Right lobe of liver (tissue), 6 donors: ENCODE data around the gene ZNF503. TPM values are rescaled to one million over a fixed set of nuclear protein-coding genes. Genes with fewer than 3 reads are reported as not detected.

Source experiments
- ATAC-seq, 4 donors: fragments of 200-7000 bp; cut with Tn5 transposase; one replicate each; pipeline ENCODE4 v1.9.1; 2020; ENCODE audit warnings: mild to moderate bottlenecking in 4 of 4, moderate library complexity in 4 of 4
- DNase-seq, 3 donors: peaks; one replicate each; pipeline ENCODE4 v3.0.0-alpha.2; 2020
- H3K27ac ChIP-seq, 3 donors: fragments of 200-600 bp; one replicate each; pipeline ENCODE4 v1.8.0; 2022
- H3K27me3 ChIP-seq, 2 donors: fragments of 200-600 bp; one replicate each; pipeline ENCODE4 v1.8.0; 2022
- H3K36me3 ChIP-seq, 4 donors: fragments of 200-600 bp; sonication (generic) in 1 of 4; one replicate each; pipeline versions ENCODE4 v1.5.1 to v1.8.0; 2017 to 2022; ENCODE audit warnings: control low read depth in 1 of 4
- H3K4me1 ChIP-seq, 4 donors: fragments of 200-600 bp; sonication (generic) in 1 of 4; one replicate each; pipeline versions ENCODE4 v1.5.1 to v1.8.0; 2017 to 2022; ENCODE audit warnings: control low read depth in 1 of 4
- H3K4me3 ChIP-seq, 3 donors: fragments of 200-600 bp; one replicate each; pipeline ENCODE4 v1.8.0; 2022
- H3K9me3 ChIP-seq, 4 donors: fragments of 200-600 bp; sonication (generic) in 1 of 4; one replicate each; pipeline versions ENCODE4 v1.5.1 to v1.8.0; 2017 to 2022; ENCODE audit warnings: control low read depth in 1 of 4
- CTCF ChIP-seq, 4 donors: fragments of 200-600 bp in 3 of 4; fragments of 450-650 bp in 1 of 4; IDR thresholded peaks; one replicate each; pipeline versions ENCODE4 v1.5.1 to v1.8.0; 2016 to 2022; ENCODE audit warnings: antibody characterized with exemption in 4 of 4, mild to moderate bottlenecking in 2 of 4
- POLR2A ChIP-seq: fragments of 450-650 bp; IDR thresholded peaks from one replicate; pipeline ENCODE4 v1.6.1; 2017; ENCODE audit warnings: antibody characterized with exemption, mild to moderate bottlenecking
- WGBS: methylation state at CpG from one replicate; pipeline ENCODE4 v1.1.6; 2018; ENCODE audit warnings: low coverage, low lambda C conversion rate; ENCODE audit not compliant: insufficient coverage; ENCODE audit errors: missing lambda C conversion rate; 5-methylcytosine and 5-hydroxymethylcytosine counted together
- intact Hi-C, 2 donors: fragments of 100-400 bp; cut with DNase I; formaldehyde crosslinking; loops; one replicate each; pipeline versions ENCODE4 v1.11.2 to v1.14.1; 2022
- total RNA-seq, 6 experiments: library from RNA; depleted of rRNA in 2 of 6; stranded (reverse); fragments of >200 nt in 2 of 6; fragmentation: NEBNext Ultra II Directional in 3 of 6; extraction: Animal tissue kit (Norgen Biotek cat#: 25700) in 3 of 6; gene quantifications; one replicate each; pipeline versions ENCODE4 v1.1.0 to v1.2.4, GENCODE V29; 2016 to 2023
- donor health status: DM: no; HTN: yes; CAD: no.
- donor health status: DM: no; HTN: no; CAD: no.
- donor health status: DM: no; HTN: no; CAD: no.
- donor health status: DM: no; HTN: yes; CAD: no.
- donor health status: DM: no; HTN: yes; CAD: no.

ZNF503 gene
- total RNA-seq, 6 experiments from 2014 or later = 2.9 to 7.1 (median 5.4) TPM

GRCh38 chr10:75443362-75443761 is 41.8 kb upstream of the ZNF503 start:
- DNase-seq (no peak), ATAC-seq (no peak)
- WGBS = 73% methylated on average over 2 of the region's 2 CpGs
- Histone ChIP-seq H3K4me3 (no peak overlapping the region), H3K9me3 (no peaks in the 10 kb centered on the region), H3K4me1 (peaks cover 0 to 43% (median 11%) of the 10 kb centered on the region in 4 donors), H3K36me3 (peaks cover 0 to 2% (median 0%) of the 10 kb centered on the region in 4 donors), H3K27me3 (no peaks in the 10 kb centered on the region), H3K27ac (no peak overlapping the region)
- no peak for TF ChIP-seq CTCF (IDR thresholded peaks at IDR 0.05)
- no peak for TF ChIP-seq POLR2A
- intact Hi-C loops = no loop called here

GRCh38 chr10:75441682-75442081 is 40.1 kb upstream of the ZNF503 start:
- intact Hi-C loops = no loop called here
- Histone ChIP-seq H3K36me3 (peaks cover 0 to 2% (median 0%) of the 10 kb centered on the region in 4 donors), H3K9me3 (no peaks in the 10 kb centered on the region), H3K4me3 (no peak overlapping the region), H3K27me3 (no peaks in the 10 kb centered on the region), H3K27ac (peak overlapping the region in 2 of 3 donors; percentile 60 to 70), H3K4me1 (peaks cover 0 to 60% (median 16%) of the 10 kb centered on the region in 4 donors)
- ATAC-seq = peak; percentile 66 to 77 (median 73)
- no peak for TF ChIP-seq POLR2A
- TF ChIP-seq CTCF (IDR thresholded peaks at IDR 0.05) = no peak
- no peak for DNase-seq

- H3K27ac ChIP-seq = peak overlapping the region in 2 of 3 donors; percentile 60 to 70
- 87% methylated on average over 4 of the region's 4 CpGs for WGBS
- no peaks in the 10 kb centered on the region for H3K27me3 ChIP-seq
- TF ChIP-seq CTCF (IDR thresholded peaks at IDR 0.05) (no peak), POLR2A (no peak)
- peaks cover 0 to 64% (median 16%) of the 10 kb centered on the region in 4 donors for H3K4me1 ChIP-seq
- intact Hi-C loops = no loop called here
- H3K4me3 ChIP-seq = no peak overlapping the region
- H3K36me3 ChIP-seq = peaks cover 0 to 2% (median 0%) of the 10 kb centered on the region in 4 donors
- DNase-seq (no peak), ATAC-seq (peak; percentile 8 to 13 (median 11))
- H3K9me3 ChIP-seq = no peaks in the 10 kb centered on the region
These were observed 39.6 kb upstream of the ZNF503 start for GRCh38 chr10:75441196-75441595.

- WGBS = 71% methylated on average over 3 of the region's 4 CpGs
- DNase-seq = no peak
- intact Hi-C loops = no loop called here
- Histone ChIP-seq H3K36me3 (peaks cover 0 to 2% (median 0%) of the 10 kb centered on the region in 4 donors), H3K27me3 (no peaks in the 10 kb centered on the region), H3K4me1 (peaks cover 0 to 69% (median 16%) of the 10 kb centered on the region in 4 donors), H3K9me3 (no peaks in the 10 kb centered on the region), H3K4me3 (no peak overlapping the region), H3K27ac (peak overlapping the region in 1 of 3 donors; percentile 70)
- no peak for ATAC-seq
- TF ChIP-seq CTCF (IDR thresholded peaks at IDR 0.05) (no peak), POLR2A (no peak)
These were observed 38.8 kb upstream of the ZNF503 start for GRCh38 chr10:75440271-75440793.

GRCh38 chr10:75439811-75440210 is 38.2 kb upstream of the ZNF503 start:
- intact Hi-C loops = no loop called here
- TF ChIP-seq POLR2A = no peak
- no peak for TF ChIP-seq CTCF (IDR thresholded peaks at IDR 0.05)
- H3K27ac ChIP-seq = no peak overlapping the region
- H3K9me3 ChIP-seq = no peaks in the 10 kb centered on the region
- peaks cover 0 to 2% (median 0%) of the 10 kb centered on the region in 4 donors for H3K36me3 ChIP-seq
- no peak overlapping the region for H3K4me3 ChIP-seq
- DNase-seq = no peak
- H3K4me1 ChIP-seq = peaks cover 0 to 69% (median 16%) of the 10 kb centered on the region in 4 donors
- no peaks in the 10 kb centered on the region for H3K27me3 ChIP-seq
- no peak for ATAC-seq
- 75% methylated on average over 4 of the region's 4 CpGs for WGBS
